SK-N-SH (cell line): ENCODE data around the gene CENPS.

Experiments
- CTCF ChIP-seq: fragments of 200-600 bp; sonication (generic); IDR thresholded peaks from 2 replicates; pipeline ENCODE4 v1.6.1; 2017; ENCODE audit warnings: antibody characterized with exemption, mild to moderate bottlenecking, moderate library complexity
- POLR2AphosphoS5 ChIP-seq: IDR thresholded peaks from 2 replicates; pipeline ENCODE4 v1.6.1; 2012; ENCODE audit warnings: low read depth, low read length

GRCh38 chr1:10450836-10451235, 20.6 kb downstream of the CENPS start:
- TF ChIP-seq CTCF (no peak), POLR2AphosphoS5 (no peak)
